H9 (cell line): ENCODE measurements around the gene GMPS. TPM values are rescaled to one million over a fixed set of nuclear protein-coding genes. Genes with fewer than 3 reads are reported as not detected.

ENCODE experiments used
- DNase-seq: peaks from one replicate; pipeline ENCODE4 v3.0.0-alpha.2; 2017
- H2AFZ ChIP-seq: one replicate; pipeline ENCODE4 v1.6.1; 2013; ENCODE audit warnings: mild to moderate bottlenecking, low read length, control low read depth, moderate library complexity
- H2AK5ac ChIP-seq: 2 replicates; pipeline ENCODE4 v1.6.1; 2013; ENCODE audit warnings: low read length, control low read depth, mixed read lengths; ENCODE audit not compliant: insufficient read length
- H2BK120ac ChIP-seq: one replicate; pipeline ENCODE4 v1.6.1; 2013; ENCODE audit warnings: low read depth, mild to moderate bottlenecking, low read length, control low read depth, inconsistent platforms; ENCODE audit not compliant: poor library complexity, severe bottlenecking
- H2BK12ac ChIP-seq: 2 replicates; pipeline ENCODE4 v1.6.1; 2013; ENCODE audit warnings: low read length, control low read depth, mixed read lengths, low read depth; ENCODE audit not compliant: insufficient read length
- H2BK15ac ChIP-seq: 2 replicates; pipeline ENCODE4 v1.6.1; 2013; ENCODE audit warnings: low read depth, low read length, control low read depth
- H2BK20ac ChIP-seq: one replicate; pipeline ENCODE4 v1.6.1; 2013; ENCODE audit warnings: low read depth, mild to moderate bottlenecking, low read length, control low read depth, inconsistent platforms; ENCODE audit not compliant: poor library complexity, severe bottlenecking
- H2BK5ac ChIP-seq: 2 replicates; pipeline ENCODE4 v1.6.1; 2013; ENCODE audit warnings: low read length, control low read depth, mixed read lengths; ENCODE audit not compliant: insufficient read length
- H3K14ac ChIP-seq: 2 replicates; pipeline ENCODE4 v1.6.1; 2013; ENCODE audit warnings: low read length, control low read depth; ENCODE audit not compliant: insufficient read depth
- H3K18ac ChIP-seq: 2 replicates; pipeline ENCODE4 v1.6.1; 2013; ENCODE audit warnings: low read depth, mild to moderate bottlenecking, mixed read lengths, low read length, control low read depth; ENCODE audit not compliant: insufficient read length
- H3K23ac ChIP-seq: 2 replicates; pipeline ENCODE4 v1.6.1; 2013; ENCODE audit warnings: low read length, control low read depth, mixed read lengths, low read depth; ENCODE audit not compliant: insufficient read length
- H3K23me2 ChIP-seq: 2 replicates; pipeline ENCODE4 v1.6.1; 2013; ENCODE audit warnings: low read depth, mild to moderate bottlenecking, mixed read lengths, low read length, control low read depth; ENCODE audit not compliant: insufficient read length, poor library complexity, severe bottlenecking
- H3K27ac ChIP-seq: 2 replicates; pipeline ENCODE4 v1.5.1; 2013; ENCODE audit warnings: low read length, control low read depth, mixed read lengths, low read depth; ENCODE audit not compliant: insufficient read length
- H3K27me3 ChIP-seq: 2 replicates; pipeline ENCODE4 v1.6.1; 2013; ENCODE audit warnings: low read length, control low read depth, inconsistent platforms; ENCODE audit not compliant: insufficient read depth
- H3K4ac ChIP-seq: 2 replicates; pipeline ENCODE4 v1.6.1; 2013; ENCODE audit warnings: low read depth, mild to moderate bottlenecking, control low read depth, inconsistent platforms, low read length, moderate library complexity
- H3K4me1 ChIP-seq: 2 replicates; pipeline ENCODE4 v1.6.1; 2013; ENCODE audit warnings: low read length, control low read depth, inconsistent platforms; ENCODE audit not compliant: insufficient read depth
- H3K4me2 ChIP-seq: 2 replicates; pipeline ENCODE4 v1.6.1; 2013; ENCODE audit warnings: low read length, control low read depth, mixed read lengths; ENCODE audit not compliant: insufficient read length, insufficient read depth
- H3K56ac ChIP-seq: 2 replicates; pipeline ENCODE4 v1.6.1; 2013; ENCODE audit warnings: low read depth, mild to moderate bottlenecking, mixed read lengths, low read length, control low read depth; ENCODE audit not compliant: insufficient read length
- H3K79me1 ChIP-seq: 2 replicates; pipeline ENCODE4 v1.6.1; 2013; ENCODE audit warnings: low read depth, mild to moderate bottlenecking, moderate library complexity, low read length, control low read depth, inconsistent platforms; ENCODE audit not compliant: insufficient read depth, poor library complexity, severe bottlenecking
- H3K79me2 ChIP-seq: 2 replicates; pipeline ENCODE4 v1.6.1; 2013; ENCODE audit warnings: low read length, control low read depth, inconsistent platforms; ENCODE audit not compliant: insufficient read depth
- H3K9ac ChIP-seq: 2 replicates; pipeline ENCODE4 v1.6.1; 2013; ENCODE audit warnings: low read length, control low read depth, mixed read lengths; ENCODE audit not compliant: insufficient read length; ENCODE audit errors: extremely low read depth
- H3K9me3 ChIP-seq: one replicate; pipeline ENCODE4 v1.6.1; 2013; ENCODE audit warnings: low read depth, low read length, inconsistent platforms; ENCODE audit not compliant: control insufficient read depth
- H3T11ph ChIP-seq: one replicate; pipeline ENCODE4 v1.6.1; 2013; ENCODE audit warnings: mild to moderate bottlenecking, low read length, control low read depth, inconsistent platforms
- H4K20me1 ChIP-seq: one replicate; pipeline ENCODE4 v1.6.1; 2013; ENCODE audit not compliant: control insufficient read depth, insufficient read length, insufficient read depth
- H4K5ac ChIP-seq: 2 replicates; pipeline ENCODE4 v1.6.1; 2013; ENCODE audit warnings: low read depth, mild to moderate bottlenecking, mixed read lengths, low read length, control low read depth; ENCODE audit not compliant: insufficient read length
- H4K8ac ChIP-seq: replicated peaks from 2 replicates; pipeline ENCODE4 v1.6.1; 2013; ENCODE audit warnings: low read length, control low read depth, mixed read lengths, low read depth; ENCODE audit not compliant: insufficient read length
- H4K91ac ChIP-seq: 2 replicates; pipeline ENCODE4 v1.6.1; 2013; ENCODE audit warnings: low read depth, mild to moderate bottlenecking, moderate library complexity, mixed read lengths, low read length, control low read depth; ENCODE audit not compliant: insufficient read length
- H3K27ac Mint-ChIP-seq, 3 experiments: 2 replicates in 2 of 3; 3 replicates in 1 of 3; pipeline ENCODE4 v1.8.0; 2020 to 2021; ENCODE audit warnings: mixed read lengths in 3 of 3, mild to moderate bottlenecking in 1 of 3, moderate library complexity in 1 of 3
- H3K27me3 Mint-ChIP-seq: 2 replicates; pipeline ENCODE4 v1.8.0; 2021; ENCODE audit warnings: low read depth, mild to moderate bottlenecking, moderate library complexity, mixed read lengths
- H3K36me3 Mint-ChIP-seq, 3 experiments: 2 replicates in 2 of 3; 3 replicates in 1 of 3; pipeline ENCODE4 v1.8.0; 2020 to 2021; ENCODE audit warnings: low read depth in 3 of 3, mixed read lengths in 3 of 3; ENCODE audit not compliant: insufficient read depth in 1 of 3
- H3K4me1 Mint-ChIP-seq, 2 experiments: 2 replicates each; pipeline ENCODE4 v1.8.0; 2020; ENCODE audit warnings: mixed read lengths in 2 of 2
- H3K4me3 Mint-ChIP-seq, 2 experiments: 2 replicates in 1 of 2; 3 replicates in 1 of 2; pipeline ENCODE4 v1.8.0; 2020 to 2021; ENCODE audit warnings: mild to moderate bottlenecking in 2 of 2, mixed read lengths in 2 of 2, moderate library complexity in 1 of 2
- H3K9me3 Mint-ChIP-seq, 2 experiments: 2 replicates in 1 of 2; 3 replicates in 1 of 2; pipeline ENCODE4 v1.8.0; 2020; ENCODE audit warnings: mild to moderate bottlenecking in 2 of 2, mixed read lengths in 2 of 2, moderate library complexity in 1 of 2
- CTCF ChIP-seq: fragments of 200-600 bp; sonication (generic); conservative IDR thresholded peaks from 3 replicates; pipeline ENCODE4 v1.8.0; 2021; ENCODE audit warnings: antibody characterized with exemption, mild to moderate bottlenecking
- WGBS: extraction: QIAGEN DNeasy Blood & Tissue Kit; methylation state at CpG from one replicate; pipeline ENCODE4 v1.1.7; 2013; ENCODE audit warnings: missing lambda C conversion rate, low lambda C conversion rate, mixed read lengths; ENCODE audit not compliant: insufficient read length; ENCODE audit errors: extremely low coverage; 5-methylcytosine and 5-hydroxymethylcytosine counted together
- total RNA-seq: library from RNA; stranded (reverse); gene quantifications from 2 replicates; pipeline ENCODE4 v1.2.1, GENCODE V29; 2021

The GMPS gene
- total RNA-seq, 1 experiment from 2014 or later = 142 TPM

GRCh38 chr3:155843569-155843968, 26.9 kb upstream of the GMPS start:
- no peaks in the 10 kb centered on the region; the same call in 1 of the 2 replicates for H3K79me2 ChIP-seq
- H3K9me3 Mint-ChIP-seq = no peaks in the 10 kb centered on the region
- no CpG with 5 or more reads among the region's 1 CpG for WGBS

More at GRCh38 chr3:155843569-155843968, 26.9 kb upstream of the GMPS start:
- Histone ChIP-seq H3K18ac (no peak overlapping the region), H3K14ac (no peak overlapping the region), H2BK12ac (no peak overlapping the region), H3K4ac (no peak overlapping the region), H3K56ac (no peak overlapping the region), H2BK120ac (no peak overlapping the region), H3K23ac (no peak overlapping the region), H4K8ac (no peak overlapping the region), H2BK15ac (no peak overlapping the region), H2BK20ac (no peak overlapping the region), H3K9ac (no peak overlapping the region), H2BK5ac (no peak overlapping the region), H2AK5ac (no peak overlapping the region), H3K4me2 (no peak overlapping the region), H4K5ac (no peak overlapping the region), H3K27ac (no peak overlapping the region), H3T11ph (no peak overlapping the region), H3K4me1 (no peaks in the 10 kb centered on the region), H3K79me1 (no peaks in the 10 kb centered on the region), H2AFZ (no peak overlapping the region), H4K91ac (no peak overlapping the region), H4K20me1 (no peaks in the 10 kb centered on the region), H3K23me2 (no peaks in the 10 kb centered on the region), H3K27me3 (no peaks in the 10 kb centered on the region), H3K9me3 (no peaks in the 10 kb centered on the region)
- Mint-ChIP-seq H3K36me3 (peaks cover 0 to 6% (median 3%) of the 10 kb centered on the region in 3 experiments; a peak in 2 of 7 replicates), H3K27ac (no peak overlapping the region), H3K27me3 (no peaks in the 10 kb centered on the region), H3K4me1 (no peaks in the 10 kb centered on the region), H3K4me3 (no peak overlapping the region)
- no peak for DNase-seq
- TF ChIP-seq CTCF = no peak
